HG03103 (cell line): ENCODE results near the gene PWWP2B.
A peak's percentile ranks its signal among the peaks of the same experiment; 100 is the strongest.

Experiments
- ATAC-seq: cut with Tn5 transposase; IDR thresholded peaks from one replicate; pipeline ENCODE4 v1.9.1; 2021; ENCODE audit warnings: low read depth; ENCODE audit not compliant: unreplicated experiment

PWWP2B gene

DNA sequence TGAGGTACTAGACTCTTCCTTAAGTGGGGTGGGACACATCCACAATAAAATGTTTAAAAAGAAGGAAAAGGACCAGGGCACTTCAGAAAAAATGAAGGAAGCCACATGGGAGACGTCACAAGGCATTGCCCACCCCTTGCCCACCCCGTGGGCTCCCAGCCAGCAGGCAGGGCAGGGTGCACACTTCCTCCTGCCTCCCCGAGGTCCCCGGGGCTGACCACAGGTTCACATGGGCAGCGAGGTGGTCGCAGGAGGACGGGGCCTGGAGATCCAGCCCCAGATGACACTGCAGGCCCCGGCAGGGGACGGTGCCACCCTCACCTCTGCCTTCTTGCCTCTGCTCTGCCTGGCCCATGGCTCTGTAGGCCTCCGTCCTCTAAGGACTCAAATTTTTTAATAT, 45.6 kb downstream of the PWWP2B start:
- no peak for ATAC-seq

- peak; percentile 51 for ATAC-seq
Observed at GRCh38 chr10:132443605-132443982, 46.6 kb downstream of the PWWP2B start.

- ATAC-seq: no peak
Observed at GRCh38 chr10:132443983-132444876, 47.2 kb downstream of the PWWP2B start.

- ATAC-seq: no peak
Observed at GRCh38 chr10:132444877-132445351, 47.9 kb downstream of the PWWP2B start.

DNA sequence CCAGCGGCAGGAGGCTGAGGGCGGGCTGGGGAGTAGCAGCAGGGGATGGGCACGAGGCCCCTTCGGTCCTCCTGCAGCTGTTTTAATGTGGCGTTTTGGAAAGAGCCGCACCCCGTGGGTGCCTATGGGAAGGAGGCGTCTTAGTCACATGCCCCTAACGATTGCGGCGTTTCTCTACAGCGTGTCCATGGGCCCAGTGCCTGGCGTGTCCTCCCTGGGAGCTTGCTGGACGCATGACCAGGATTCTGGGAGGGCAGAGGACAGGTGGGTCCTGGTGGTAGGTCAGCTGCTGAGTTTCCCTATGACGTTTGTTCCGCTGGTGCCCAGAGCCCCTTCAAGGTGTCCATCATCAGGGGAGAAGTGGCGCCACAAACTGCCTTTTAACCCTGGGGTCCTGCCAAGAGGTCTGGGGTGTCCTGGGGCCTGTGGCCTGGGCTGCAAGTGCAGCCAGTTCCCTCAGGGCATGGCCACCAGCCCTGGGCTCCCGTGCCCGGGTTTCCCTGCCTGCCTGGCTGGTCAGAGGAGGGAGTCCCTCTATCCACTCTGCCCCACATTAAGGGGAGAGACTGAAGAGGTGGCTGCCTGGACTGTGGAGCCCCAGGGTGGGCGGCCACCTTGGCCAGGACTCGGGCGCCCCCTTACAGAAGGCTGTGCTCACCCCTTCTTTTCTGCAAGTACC, 48.7 kb downstream of the PWWP2B start:
- no peak for ATAC-seq

- no peak for ATAC-seq
Observed at GRCh38 chr10:132446195-132446581, 49.2 kb downstream of the PWWP2B start.

- peak; percentile 42 for ATAC-seq
Observed at GRCh38 chr10:132446661-132447445, 49.9 kb downstream of the PWWP2B start.

DNA sequence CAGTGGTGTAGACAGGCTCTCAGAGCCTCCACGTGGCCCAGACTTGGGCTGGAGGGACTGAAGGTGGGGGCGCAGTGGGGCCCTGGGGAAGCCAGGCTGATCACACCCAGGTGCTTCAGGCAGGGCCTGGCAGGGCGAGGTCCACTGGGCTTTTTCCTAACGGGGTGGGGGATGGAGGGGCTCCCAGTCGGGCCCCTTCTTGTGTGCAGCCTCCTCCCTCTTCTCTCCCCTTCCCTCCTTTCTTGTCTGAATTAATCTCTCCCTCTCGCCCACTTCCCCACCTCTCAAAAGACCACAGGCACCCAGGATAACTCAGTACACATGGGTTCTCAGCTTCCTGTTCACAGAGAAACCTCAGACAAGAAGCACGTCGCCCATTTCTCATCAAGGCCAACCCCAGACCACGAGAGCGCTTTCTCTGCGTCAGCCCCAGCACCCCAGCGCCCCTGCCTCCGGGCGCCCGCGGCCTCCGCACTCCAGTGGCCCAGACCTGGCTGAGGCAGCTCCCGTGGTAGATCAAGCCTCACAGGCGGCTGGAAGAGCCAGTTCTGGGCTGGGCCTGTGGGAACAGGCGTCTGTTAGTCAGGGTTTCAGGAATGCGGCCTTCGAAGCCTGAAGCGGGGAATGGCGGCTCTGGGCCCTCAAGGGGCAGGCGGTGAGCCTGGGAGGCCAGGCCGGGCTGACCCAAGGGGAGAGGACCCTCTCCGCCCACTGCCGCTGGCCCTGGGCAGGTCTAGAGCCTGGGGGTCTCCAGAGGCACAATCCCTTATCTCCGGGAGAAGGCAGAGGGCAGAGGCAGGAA, 50.6 kb downstream of the PWWP2B start:
- ATAC-seq: no peak

DNA sequence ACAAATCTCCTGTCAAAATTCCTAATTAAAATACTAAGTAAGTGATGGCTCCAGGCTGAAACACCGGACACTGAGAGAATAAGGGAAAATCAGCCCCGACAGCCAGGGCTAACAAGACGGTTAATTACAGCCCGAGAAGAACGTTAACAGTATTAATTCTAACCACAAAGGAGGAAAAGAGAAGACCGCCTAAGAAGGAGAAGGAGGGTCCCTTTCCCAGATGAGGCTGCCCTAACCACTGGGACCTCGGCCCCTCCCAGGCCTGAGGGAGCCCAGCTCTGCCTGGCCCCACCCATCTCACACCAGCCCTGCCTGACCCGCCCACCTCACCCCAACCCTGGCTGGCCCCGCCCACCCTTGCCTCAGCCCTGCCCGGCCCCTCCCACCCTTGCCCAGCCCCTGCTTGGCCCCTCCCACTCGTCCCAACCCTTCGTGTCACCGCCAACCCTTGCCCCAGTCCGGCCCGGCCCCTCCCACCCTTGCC, 51.3 kb downstream of the PWWP2B start:
- no peak for ATAC-seq

- no peak for ATAC-seq
Observed at GRCh38 chr10:132449051-132449810, 52.2 kb downstream of the PWWP2B start.

DNA sequence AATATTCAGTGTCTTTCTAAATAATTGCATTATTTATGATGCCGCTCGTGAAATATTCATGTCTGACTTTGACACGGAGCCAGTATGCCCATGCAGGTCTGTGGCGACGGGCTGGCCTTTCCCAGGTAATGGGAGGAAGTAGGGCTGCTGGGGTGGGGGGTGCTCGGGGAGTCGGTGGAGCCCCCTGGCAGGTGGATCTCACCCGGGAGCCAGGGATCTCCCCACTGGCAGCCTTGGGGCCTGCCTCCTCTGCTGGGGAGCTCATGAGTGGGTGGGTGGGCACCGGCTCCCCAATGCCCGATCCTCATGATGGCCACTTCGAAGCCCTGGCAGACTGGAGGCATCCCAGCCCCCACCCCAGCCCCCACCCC, 52.8 kb downstream of the PWWP2B start:
- no peak for ATAC-seq

DNA sequence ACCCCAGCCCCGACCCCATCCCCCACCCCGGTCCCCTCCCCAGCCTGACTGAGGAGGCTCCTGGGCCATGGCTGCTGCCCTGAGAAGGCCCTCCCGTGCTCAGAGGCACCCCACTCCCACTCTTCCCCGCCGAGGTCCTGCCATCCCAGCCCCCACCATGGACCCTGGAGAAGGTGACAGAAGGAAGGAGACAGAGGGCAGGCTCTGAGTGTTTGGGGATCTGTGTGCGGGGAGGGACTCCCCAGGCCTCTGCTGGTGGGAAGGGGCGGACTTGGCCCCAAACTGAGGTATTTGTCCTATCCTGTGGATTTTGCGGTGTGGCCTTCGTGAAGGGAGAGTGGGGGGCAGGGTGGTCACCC, 53.4 kb downstream of the PWWP2B start:
- ATAC-seq: no peak

GRCh38 chr10:132450825-132451505, 54.0 kb downstream of the PWWP2B start:
- ATAC-seq: no peak

GRCh38 chr10:132451506-132452215, 54.7 kb downstream of the PWWP2B start:
- no peak for ATAC-seq

DNA sequence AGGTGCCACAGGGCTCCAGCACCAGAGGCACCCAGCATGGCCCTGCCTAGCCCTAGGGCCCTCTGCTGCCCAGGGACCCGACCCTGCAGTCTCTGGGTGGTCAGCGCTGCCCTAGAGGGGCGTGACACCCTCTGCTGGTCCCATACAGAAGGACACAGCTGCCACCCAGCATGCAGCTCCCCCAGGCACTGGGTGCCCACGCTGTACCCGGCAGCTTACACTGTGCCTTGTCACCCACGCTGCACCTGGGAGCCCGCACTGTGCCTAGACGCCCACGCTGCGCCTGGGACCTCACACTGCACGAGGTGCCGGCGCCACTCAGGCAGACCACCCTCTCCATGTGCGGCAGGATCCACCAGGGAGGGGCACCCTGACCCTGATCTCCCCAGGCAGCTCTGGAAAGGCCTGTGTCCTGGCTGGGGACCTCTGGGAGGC, 55.2 kb downstream of the PWWP2B start:
- no peak for ATAC-seq

DNA sequence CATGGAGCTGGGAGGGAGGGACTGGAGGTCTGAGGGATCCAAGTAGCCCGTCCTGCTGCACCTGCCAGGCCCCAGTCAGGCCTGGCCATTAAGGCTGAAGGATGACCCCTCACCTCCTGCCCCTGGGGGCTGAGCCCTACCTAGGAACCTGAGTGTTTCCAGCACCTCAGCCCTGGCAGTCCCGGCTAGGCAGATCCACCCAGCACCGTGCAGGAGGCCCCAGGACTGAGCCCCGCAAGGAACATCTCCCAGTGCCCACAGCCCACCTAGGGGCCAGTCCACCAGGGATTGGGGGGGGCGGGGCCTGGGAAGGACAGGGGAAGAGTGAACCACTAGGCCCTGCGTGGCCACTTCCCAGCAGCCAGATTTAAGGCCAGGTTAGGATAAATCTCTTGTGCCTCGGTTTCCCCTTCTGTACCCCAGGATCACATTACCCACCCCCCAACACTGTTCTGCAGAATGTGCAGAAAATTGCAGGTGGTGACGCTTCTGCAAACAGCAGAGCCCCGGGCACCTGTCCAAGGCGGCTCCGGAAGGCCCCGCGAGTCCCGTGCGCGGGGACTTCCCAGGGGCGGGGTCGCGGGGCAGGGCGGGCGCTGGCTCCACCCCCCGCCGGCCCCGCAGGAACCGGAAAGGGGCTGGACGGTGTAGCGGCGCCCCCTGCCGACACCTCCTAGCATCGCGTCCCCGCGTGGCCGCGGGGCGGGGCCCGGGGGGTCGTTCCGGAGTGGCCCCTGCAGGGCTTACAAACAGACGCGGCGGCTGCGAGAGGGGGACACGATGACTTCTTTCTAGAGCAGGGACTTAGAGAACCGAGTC, 55.9 kb downstream of the PWWP2B start:
- peak; percentile 78 for ATAC-seq

- ATAC-seq: peak; percentile 1
Observed at GRCh38 chr10:132453470-132453861, 56.5 kb downstream of the PWWP2B start.
